NCI-H82 (cell line): Measurements from ENCODE around the gene DTHD1.

ENCODE experiments used
- DNase-seq: peaks from one replicate; lab custom pipeline; 2025; lab: John Stamatoyannopoulos, UW

DTHD1 gene

GRCh38 chr4:36316607-36317006 is 35.2 kb downstream of the DTHD1 start:
- no peak for DNase-seq

DNA sequence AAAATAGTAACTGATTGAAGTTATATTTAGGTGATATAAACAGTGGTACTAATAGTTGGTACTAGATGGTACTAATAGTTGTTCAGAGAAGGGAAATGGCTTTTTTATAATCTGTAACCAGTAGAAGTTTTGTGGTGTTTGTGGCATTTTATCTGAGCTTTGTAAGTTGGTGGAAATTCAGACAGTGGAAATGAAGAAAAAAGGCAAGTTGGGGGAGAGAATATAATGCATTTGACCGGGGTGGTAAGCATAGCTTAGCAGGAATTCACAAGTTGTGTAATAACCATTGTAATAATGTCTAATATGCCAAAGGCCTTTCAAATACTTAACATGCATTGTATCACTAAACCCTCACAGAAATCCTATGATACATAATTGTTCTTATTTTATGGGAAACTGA is 36.3 kb downstream of the DTHD1 start:
- no peak for DNase-seq

GRCh38 chr4:36320117-36320896 is 38.9 kb downstream of the DTHD1 start:
- DNase-seq = no peak

- DNase-seq = no peak
Measured at GRCh38 chr4:36321176-36321575, 39.8 kb downstream of the DTHD1 start.

DNA sequence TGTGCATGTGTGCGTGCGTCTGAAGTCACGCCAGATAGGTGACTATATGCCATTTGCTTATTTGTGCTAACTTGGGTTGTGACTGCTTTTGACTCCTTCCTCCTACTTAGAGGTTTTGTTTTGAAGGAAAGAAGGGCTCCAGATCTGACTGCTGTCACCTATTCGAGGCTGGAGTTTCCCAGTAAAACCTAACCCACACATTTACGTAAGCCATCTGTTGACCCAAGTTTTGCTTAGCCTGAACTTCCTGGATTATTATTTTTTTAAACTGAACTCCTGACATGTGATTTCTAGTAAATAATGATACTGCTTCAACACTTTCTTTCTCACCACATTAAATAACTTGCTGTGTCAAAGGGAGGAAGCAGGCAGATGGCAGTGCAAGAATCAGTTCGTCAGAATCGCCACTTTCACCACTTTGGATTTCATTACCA is 41.5 kb downstream of the DTHD1 start:
- no peak for DNase-seq

GRCh38 chr4:36323816-36324419 is 42.5 kb downstream of the DTHD1 start:
- no peak for DNase-seq

GRCh38 chr4:36324808-36325207 is 43.4 kb downstream of the DTHD1 start:
- no peak for DNase-seq

DNA sequence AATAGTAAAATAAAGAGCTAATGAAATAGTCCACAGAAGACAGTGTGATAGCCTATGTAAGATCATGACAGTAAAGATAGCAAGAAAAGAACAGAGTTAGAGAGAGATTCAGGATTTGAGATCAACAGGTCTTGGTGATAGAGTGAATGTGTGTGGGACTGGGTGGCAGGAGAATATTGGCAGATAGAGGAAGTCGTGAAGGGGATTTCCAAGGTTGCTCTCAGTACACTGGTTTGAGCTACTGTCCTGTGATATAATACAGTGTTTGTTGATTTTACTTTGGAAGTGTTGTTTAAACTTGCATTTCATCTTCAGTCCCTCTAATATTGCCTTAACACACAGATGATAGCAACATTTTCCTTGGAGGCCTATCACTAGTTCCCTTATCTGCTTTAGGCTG is 44.1 kb downstream of the DTHD1 start:
- DNase-seq = no peak

GRCh38 chr4:36325926-36326325 is 44.5 kb downstream of the DTHD1 start:
- no peak for DNase-seq

- DNase-seq = no peak
Measured at GRCh38 chr4:36326476-36327029, 45.1 kb downstream of the DTHD1 start.

DNA sequence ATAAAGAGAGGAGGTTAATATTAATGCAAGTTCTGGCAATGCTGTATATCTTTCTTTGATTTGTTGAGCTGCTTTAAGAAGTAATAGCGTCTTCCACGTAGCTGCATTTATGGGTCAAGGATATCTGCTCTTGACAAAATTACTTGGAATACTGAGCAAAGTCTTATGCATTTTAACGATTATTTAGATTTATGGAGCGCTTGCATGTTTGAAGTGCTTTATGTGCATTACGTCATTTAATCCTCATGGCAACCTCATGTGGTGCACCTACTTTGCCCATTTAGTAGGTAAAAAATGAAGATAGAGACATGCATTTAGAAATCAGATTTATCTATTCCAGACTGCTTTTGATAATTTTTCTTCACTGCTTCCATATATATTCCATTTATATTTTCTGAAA is 46.0 kb downstream of the DTHD1 start:
- no peak for DNase-seq

DNA sequence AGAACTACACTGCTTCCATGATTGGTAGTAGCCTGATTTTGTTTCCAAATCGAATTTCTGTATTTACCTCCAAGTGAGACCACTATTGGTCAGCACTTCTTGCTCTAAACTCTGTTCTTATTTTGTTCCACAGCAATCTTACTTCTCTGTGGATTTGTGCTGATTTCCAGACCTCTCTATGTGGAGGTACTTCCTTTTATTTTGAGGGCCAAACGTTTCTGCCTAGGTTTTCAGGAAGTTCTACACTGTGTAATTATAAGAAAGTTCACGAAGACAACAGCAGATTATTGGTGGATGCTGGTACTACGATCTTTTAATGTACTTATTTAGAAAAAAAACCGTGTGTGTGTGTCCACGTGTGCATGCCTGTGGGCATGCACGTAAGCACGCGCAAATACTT is 46.7 kb downstream of the DTHD1 start:
- DNase-seq = no peak

DNA sequence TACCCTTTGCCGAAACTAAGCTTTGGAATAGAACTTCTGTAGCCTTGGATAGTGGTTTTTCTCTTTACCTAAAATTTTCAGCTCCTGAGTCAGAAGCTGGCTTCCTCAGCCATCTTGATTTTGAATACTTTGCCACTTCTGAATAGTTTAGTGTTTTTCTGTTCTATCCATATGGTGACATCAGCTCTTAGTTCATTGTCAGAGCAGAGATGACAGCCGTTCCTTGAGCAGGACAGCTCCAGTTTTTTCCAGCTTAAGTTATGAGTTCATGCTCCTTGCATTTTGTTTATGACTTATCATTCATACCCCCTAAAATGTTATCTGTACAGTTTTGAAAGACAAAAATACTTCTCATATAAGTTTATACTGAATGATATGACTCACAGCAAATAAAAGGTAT is 47.8 kb downstream of the DTHD1 start:
- DNase-seq = no peak

- no peak for DNase-seq
Measured at GRCh38 chr4:36330796-36331195, 49.4 kb downstream of the DTHD1 start.

- no peak for DNase-seq
Measured at GRCh38 chr4:36332023-36332781, 50.8 kb downstream of the DTHD1 start.

DNA sequence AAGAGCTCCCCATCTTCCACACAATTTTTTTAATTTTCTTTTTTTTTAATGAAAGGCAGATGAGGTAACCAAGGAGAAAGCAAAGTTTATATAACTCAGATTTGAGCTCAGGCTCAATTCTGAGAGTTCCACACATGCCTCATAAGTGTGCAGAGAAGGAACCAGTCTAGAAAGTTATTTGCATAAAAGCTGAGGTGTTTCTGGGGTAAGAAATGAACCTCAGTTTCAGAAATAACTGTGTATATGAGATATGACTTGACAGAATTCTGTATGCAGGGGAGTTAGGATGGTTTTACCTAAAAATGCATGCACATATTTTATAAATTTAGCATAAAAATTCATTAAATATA is 51.3 kb downstream of the DTHD1 start:
- DNase-seq = no peak

DNA sequence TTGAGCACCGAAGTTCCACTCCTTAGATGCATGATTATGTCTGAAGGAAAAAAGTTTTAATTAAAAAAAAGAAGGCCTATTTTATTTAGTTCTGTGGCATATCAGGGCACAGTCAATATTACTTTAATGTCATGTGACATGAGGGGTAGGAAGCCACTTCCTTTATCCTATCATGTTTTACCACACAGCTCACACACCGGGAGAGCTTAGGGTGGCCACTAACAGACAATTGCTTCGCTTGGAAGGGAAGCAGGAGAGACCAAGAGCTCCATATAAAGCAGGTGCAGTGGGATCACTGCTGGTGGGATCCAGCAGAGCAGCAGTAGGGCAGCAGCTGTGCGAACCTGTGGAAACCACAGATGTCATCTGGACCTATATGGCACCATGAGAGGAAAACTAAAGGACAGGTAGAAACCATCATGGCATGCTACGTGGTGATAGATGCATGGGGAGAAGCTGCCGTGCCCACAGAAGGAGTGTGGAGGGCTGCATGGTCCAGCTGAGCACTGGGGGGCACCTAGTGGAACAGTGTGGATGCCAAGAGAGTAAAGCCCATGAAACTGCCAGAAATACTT is 52.0 kb downstream of the DTHD1 start:
- DNase-seq = no peak

DNA sequence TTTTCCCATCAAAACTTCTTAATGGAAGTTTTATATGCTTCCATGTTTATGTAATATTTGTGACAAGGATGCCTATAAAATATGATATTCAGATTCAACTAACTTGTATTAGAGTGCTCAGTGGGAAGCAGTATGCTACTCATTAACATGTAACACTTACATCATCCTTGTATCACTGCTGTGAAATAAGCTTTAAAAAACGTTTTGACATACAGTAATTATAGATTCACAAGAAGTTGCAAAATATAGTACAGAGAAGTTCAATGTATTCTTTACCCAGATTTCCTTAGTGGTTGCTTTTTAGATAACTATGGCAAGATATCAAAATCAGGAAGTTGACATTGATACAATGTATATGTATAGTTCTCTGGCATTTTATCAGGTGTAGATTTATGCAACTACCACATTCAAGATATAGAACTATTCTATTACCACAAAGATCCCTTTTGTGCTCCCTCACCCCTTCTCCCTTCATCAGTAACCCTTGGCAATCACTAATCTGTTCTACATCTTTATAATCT is 56.3 kb downstream of the DTHD1 start:
- no peak for DNase-seq

GRCh38 chr4:36338973-36339372 is 57.6 kb downstream of the DTHD1 start:
- no peak for DNase-seq

DNA sequence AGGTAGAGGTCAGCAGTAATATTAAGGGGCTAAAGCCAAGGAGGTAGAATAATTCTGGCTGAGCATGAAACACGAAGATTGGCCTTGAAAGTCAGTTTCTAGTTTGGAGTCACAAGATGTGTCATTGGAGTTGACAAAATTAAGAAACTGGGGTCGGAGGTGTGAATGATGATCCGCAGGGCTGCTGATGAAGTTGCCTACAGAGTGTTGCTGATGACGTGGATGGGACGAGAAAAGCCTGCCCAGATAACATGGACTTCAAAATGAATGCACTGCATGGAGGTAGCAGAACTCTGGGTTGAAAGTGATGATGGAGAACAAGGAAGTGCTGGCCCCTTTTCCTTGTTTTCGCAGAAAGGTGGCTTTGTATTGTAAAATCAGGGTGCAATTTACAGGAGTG is 60.5 kb downstream of the DTHD1 start:
- no peak for DNase-seq

- DNase-seq = no peak
Measured at GRCh38 chr4:36343501-36344175, 62.2 kb downstream of the DTHD1 start.
